Ishikawa (cell line): ENCODE data around the gene TRIO.

Experiments used
- CEBPB ChIP-seq: IDR thresholded peaks from 2 replicates; pipeline ENCODE4 v1.6.1; 2012
- CREB1 ChIP-seq: IDR thresholded peaks from 2 replicates; pipeline ENCODE4 v1.6.1; 2012; ENCODE audit warnings: low read depth
- EGR1 ChIP-seq: IDR thresholded peaks from 2 replicates; pipeline ENCODE4 v1.6.1; 2012
- EP300 ChIP-seq: IDR thresholded peaks from 2 replicates; pipeline ENCODE4 v1.6.1; 2012; ENCODE audit warnings: borderline replicate concordance
- FOXM1 ChIP-seq: IDR thresholded peaks from 2 replicates; pipeline ENCODE4 v1.6.1; 2012; ENCODE audit warnings: low read depth, borderline replicate concordance
- NFIC ChIP-seq: IDR thresholded peaks from 2 replicates; pipeline ENCODE4 v1.6.1; 2012
- RAD21 ChIP-seq: IDR thresholded peaks from 2 replicates; pipeline ENCODE4 v1.6.1; 2012; ENCODE audit warnings: low read depth
- TAF1 ChIP-seq: IDR thresholded peaks from 2 replicates; pipeline ENCODE4 v1.6.1; 2012; ENCODE audit warnings: low read depth, mild to moderate bottlenecking
- TCF12 ChIP-seq: IDR thresholded peaks from 2 replicates; pipeline ENCODE4 v1.6.1; 2012; ENCODE audit warnings: low read depth
- TEAD4 ChIP-seq: IDR thresholded peaks from 2 replicates; pipeline ENCODE4 v1.6.1; 2012
- YY1 ChIP-seq: IDR thresholded peaks from 2 replicates; pipeline ENCODE4 v1.6.1; 2012; ENCODE audit warnings: low read depth
- ZBTB7A ChIP-seq: IDR thresholded peaks from 2 replicates; pipeline ENCODE4 v1.6.1; 2012; ENCODE audit warnings: low read depth
- TF ChIP-seq, protein P1 (sequence below): IDR thresholded peaks from 2 replicates; pipeline ENCODE4 v1.6.1; 2012
- TF ChIP-seq, protein P2 (sequence below): IDR thresholded peaks from 2 replicates; pipeline ENCODE4 v1.6.1; 2012; ENCODE audit warnings: low read depth, mild to moderate bottlenecking
- TF ChIP-seq, protein P3 (sequence below): IDR thresholded peaks from 2 replicates; pipeline ENCODE4 v1.6.1; 2012

TRIO gene

DNA sequence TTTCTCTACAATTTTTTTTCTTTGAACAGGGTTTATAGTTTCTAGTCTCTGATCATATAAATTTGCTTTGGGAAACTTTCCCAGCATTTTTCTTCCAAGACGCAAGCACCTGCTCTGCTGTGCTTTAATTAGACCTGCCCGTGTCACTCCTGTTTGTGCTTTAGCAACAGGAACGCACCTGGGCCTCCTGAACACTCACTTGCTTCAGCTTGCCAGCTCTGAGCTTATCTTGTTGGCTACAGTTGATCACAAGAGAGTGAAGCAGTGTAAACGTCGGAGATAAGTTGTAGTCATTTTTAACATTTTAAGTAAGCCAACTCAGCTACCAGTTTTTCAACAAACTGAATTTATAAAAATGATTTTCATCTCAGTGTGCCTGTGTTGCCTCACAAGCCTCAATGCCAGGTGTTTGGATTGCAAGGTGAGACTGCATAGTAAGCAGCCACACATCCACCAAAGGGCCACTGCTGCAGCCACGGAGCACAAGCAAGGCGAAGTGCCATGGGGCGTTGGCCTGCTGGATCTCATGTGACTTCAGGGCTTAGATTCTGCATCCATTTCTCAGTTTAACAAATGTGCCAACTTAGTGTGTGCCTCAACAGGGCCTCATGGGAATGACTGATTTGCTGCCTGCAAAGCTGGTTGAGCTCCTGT is 166.9 kb downstream of the TRIO start:
- TF ChIP-seq, protein P1, sequence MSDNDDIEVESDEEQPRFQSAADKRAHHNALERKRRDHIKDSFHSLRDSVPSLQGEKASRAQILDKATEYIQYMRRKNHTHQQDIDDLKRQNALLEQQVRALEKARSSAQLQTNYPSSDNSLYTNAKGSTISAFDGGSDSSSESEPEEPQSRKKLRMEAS, result no peak
- TF ChIP-seq NFIC (no peak), ZBTB7A (no peak), TAF1 (no peak), TEAD4 (no peak), YY1 (no peak), RAD21 (no peak), EGR1 (no peak), EP300 (no peak), CEBPB (no peak), CREB1 (no peak), TCF12 (no peak), FOXM1 (no peak)
- TF ChIP-seq, protein P2, sequence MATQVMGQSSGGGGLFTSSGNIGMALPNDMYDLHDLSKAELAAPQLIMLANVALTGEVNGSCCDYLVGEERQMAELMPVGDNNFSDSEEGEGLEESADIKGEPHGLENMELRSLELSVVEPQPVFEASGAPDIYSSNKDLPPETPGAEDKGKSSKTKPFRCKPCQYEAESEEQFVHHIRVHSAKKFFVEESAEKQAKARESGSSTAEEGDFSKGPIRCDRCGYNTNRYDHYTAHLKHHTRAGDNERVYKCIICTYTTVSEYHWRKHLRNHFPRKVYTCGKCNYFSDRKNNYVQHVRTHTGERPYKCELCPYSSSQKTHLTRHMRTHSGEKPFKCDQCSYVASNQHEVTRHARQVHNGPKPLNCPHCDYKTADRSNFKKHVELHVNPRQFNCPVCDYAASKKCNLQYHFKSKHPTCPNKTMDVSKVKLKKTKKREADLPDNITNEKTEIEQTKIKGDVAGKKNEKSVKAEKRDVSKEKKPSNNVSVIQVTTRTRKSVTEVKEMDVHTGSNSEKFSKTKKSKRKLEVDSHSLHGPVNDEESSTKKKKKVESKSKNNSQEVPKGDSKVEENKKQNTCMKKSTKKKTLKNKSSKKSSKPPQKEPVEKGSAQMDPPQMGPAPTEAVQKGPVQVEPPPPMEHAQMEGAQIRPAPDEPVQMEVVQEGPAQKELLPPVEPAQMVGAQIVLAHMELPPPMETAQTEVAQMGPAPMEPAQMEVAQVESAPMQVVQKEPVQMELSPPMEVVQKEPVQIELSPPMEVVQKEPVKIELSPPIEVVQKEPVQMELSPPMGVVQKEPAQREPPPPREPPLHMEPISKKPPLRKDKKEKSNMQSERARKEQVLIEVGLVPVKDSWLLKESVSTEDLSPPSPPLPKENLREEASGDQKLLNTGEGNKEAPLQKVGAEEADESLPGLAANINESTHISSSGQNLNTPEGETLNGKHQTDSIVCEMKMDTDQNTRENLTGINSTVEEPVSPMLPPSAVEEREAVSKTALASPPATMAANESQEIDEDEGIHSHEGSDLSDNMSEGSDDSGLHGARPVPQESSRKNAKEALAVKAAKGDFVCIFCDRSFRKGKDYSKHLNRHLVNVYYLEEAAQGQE, result no peak
- TF ChIP-seq, protein P3, sequence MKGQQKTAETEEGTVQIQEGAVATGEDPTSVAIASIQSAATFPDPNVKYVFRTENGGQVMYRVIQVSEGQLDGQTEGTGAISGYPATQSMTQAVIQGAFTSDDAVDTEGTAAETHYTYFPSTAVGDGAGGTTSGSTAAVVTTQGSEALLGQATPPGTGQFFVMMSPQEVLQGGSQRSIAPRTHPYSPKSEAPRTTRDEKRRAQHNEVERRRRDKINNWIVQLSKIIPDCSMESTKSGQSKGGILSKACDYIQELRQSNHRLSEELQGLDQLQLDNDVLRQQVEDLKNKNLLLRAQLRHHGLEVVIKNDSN, result no peak

DNA sequence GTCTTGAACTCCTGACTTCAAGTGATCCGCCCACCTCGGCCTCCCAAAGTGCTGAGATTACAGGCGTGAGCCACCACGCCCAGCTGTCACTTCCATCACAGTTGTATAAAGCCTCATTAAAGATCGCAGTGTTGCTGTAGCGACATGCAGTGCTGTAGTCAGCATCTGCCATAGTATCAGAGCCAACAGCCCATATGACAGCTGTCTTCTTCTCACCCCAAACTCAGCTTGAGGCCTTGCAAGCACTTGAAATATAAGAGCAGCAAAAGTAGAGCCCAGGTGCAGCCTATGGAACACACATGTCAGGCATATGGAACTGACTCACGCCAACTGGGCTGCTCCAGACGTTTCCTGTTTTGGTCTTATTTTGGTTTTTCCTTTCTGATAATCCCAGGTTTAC is 167.8 kb downstream of the TRIO start:
- TF ChIP-seq, protein P1, result no peak
- TF ChIP-seq EP300 (no peak), EGR1 (no peak), RAD21 (no peak), ZBTB7A (no peak)

DNA sequence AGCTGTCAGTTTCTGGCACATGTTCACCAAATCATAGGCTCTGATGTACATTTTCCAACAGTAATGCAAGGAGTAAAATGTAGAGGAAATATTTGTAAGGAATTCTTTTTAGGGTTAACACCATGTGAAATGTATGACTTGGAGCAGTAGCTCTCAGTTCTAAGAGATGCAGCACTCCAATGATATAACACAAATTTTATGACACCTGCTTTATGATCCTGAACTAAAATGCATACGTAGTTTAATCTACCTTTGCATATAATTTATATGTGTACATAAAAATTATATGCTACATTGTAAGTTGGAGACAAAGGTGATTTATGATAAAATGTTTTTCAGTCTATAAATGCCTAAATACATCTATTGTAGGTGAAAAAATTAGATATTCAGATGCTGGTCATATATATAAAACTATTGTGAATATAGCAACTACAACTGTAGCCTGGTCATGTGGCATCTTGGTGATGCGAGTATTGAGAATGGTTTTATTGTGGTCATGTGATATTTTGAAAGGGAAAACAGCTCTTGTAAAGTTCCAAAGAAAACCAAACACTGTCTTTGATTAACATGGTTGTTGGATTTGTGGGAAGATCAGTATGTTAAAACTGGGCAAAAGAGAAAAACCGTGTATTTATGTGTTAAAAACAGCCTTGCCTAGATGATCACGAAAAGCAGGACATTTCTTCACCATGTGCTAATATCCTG is 171.0 kb downstream of the TRIO start:
- TF ChIP-seq YY1, result no peak
- TF ChIP-seq, protein P1, result no peak
- TF ChIP-seq FOXM1, result no peak
- no peak for TF ChIP-seq TEAD4
- no peak for TF ChIP-seq EGR1
- TF ChIP-seq CEBPB, result no peak
- TF ChIP-seq EP300, result no peak
- no peak for TF ChIP-seq ZBTB7A
- TF ChIP-seq, protein P3, result no peak
- no peak for TF ChIP-seq TCF12
- TF ChIP-seq, protein P2, result no peak
- TF ChIP-seq RAD21, result no peak
- no peak for TF ChIP-seq NFIC
- no peak for TF ChIP-seq CREB1

DNA sequence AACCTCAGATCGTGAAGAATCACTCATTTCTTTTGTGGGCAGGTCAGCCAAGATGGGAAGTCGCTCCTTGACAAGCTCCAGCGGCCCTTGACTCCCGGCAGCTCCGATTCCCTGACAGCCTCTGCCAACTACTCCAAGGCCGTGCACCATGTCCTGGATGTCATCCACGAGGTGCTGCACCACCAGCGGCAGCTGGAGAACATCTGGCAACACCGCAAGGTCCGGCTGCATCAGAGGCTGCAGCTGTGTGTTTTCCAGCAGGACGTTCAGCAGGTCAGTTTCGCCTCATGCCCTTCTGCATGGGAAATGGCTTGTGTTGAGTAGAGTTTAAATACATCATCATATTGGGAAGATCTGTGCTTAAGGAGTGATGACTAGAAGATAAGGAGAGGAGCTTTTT is 173.3 kb downstream of the TRIO start:
- TF ChIP-seq YY1 (no peak), RAD21 (no peak), EP300 (no peak), ZBTB7A (no peak), TCF12 (no peak), FOXM1 (no peak), TAF1 (no peak), CREB1 (no peak), EGR1 (no peak), CEBPB (no peak), NFIC (no peak)
- TF ChIP-seq, protein P1, result no peak
- TF ChIP-seq, protein P2, result no peak
- TF ChIP-seq, protein P3, result no peak
